HepG2 (cell line): ENCODE data around the gene BCL2A1. TPM values are rescaled to one million over a fixed set of nuclear protein-coding genes. Genes with fewer than 3 reads are reported as not detected.

Experiments
- KAT2B ChIP-seq: fragments of 150-350 bp; IDR thresholded peaks from 2 replicates; pipeline ENCODE4 v1.6.1; 2014; ENCODE audit warnings: low read depth, low read length, borderline replicate concordance
- KLF16 ChIP-seq, 2 experiments: sonication (generic) in 1 of 2; formaldehyde crosslinking in 1 of 2; IDR thresholded peaks; 2 replicates each; pipeline versions ENCODE4 v1.6.1 to v1.8.0; 2016 to 2023; ENCODE audit warnings: missing genetic modification reagents in 2 of 2, missing compliant biosample characterization in 1 of 2
- MEF2D ChIP-seq: sonication (generic); formaldehyde crosslinking; IDR thresholded peaks from 2 replicates; pipeline ENCODE4 v1.5.1; 2020; ENCODE audit warnings: mild to moderate bottlenecking, missing genetic modification reagents
- NCOR1 ChIP-seq: fragments of 200-600 bp; sonication (generic); IDR thresholded peaks from 2 replicates; pipeline ENCODE4 v1.7.0; 2017; ENCODE audit warnings: antibody characterized with exemption, low read length, borderline replicate concordance
- NFRKB ChIP-seq: fragments of 450-650 bp; IDR thresholded peaks from 2 replicates; pipeline ENCODE4 v1.6.1; 2017
- SP5 ChIP-seq: IDR thresholded peaks from 2 replicates; pipeline ENCODE4 v1.6.1; 2016; ENCODE audit warnings: low read depth, borderline replicate concordance
- YY1 ChIP-seq: IDR thresholded peaks from 2 replicates; pipeline ENCODE4 v1.6.1; 2011; ENCODE audit warnings: low read length, low read depth, moderate library complexity, mild to moderate bottlenecking; ENCODE audit not compliant: insufficient read depth, insufficient replicate concordance
- ZIK1 ChIP-seq: sonication (generic); formaldehyde crosslinking; IDR thresholded peaks from 2 replicates; pipeline ENCODE4 v1.5.0; 2020; ENCODE audit warnings: mild to moderate bottlenecking, low read depth, missing genetic modification reagents, borderline replicate concordance
- ZNF18 ChIP-seq: sonication (generic); formaldehyde crosslinking; IDR thresholded peaks from 2 replicates; pipeline ENCODE4 v1.8.0; 2022; ENCODE audit warnings: mild to moderate bottlenecking, missing genetic modification reagents; ENCODE audit not compliant: insufficient replicate concordance
- ZNF317 ChIP-seq: sonication (generic); formaldehyde crosslinking; IDR thresholded peaks from 2 replicates; pipeline ENCODE4 v1.5.0; 2020; ENCODE audit warnings: mild to moderate bottlenecking, missing genetic modification reagents
- ZNF557 ChIP-seq: sonication (generic); formaldehyde crosslinking; IDR thresholded peaks from 2 replicates; pipeline ENCODE4 v1.4.0; 2020; ENCODE audit warnings: missing genetic modification reagents
- ZNF691 ChIP-seq: sonication (generic); formaldehyde crosslinking; IDR thresholded peaks from 2 replicates; pipeline ENCODE4 v1.4.0; 2020; ENCODE audit warnings: missing genetic modification reagents, low read depth, mild to moderate bottlenecking, borderline replicate concordance
- polyA plus RNA-seq, 8 experiments: library from polyadenylated mRNA; depleted of rRNA in 3 of 8; stranded (reverse) in 7 of 8; unstranded in 1 of 8; fragments of >200 nt; fragmentation: Illumina TruSeq in 4 of 8; extraction: Trizol in 4 of 8; gene quantifications; 2 replicates each; pipeline versions ENCODE4 v1.2.1 to v1.2.3, GENCODE V29; 2011 to 2016; ENCODE audit warnings: low read depth in 4 of 8, missing spikeins in 1 of 8, mixed read lengths in 1 of 8; ENCODE audit not compliant: insufficient read depth in 1 of 8
- total RNA-seq, 5 experiments: library from RNA; depleted of rRNA; stranded (reverse); fragments of >200 nt; fragmentation: Illumina TruSeq; extraction: Trizol; gene quantifications; 2 replicates each; pipeline ENCODE4 v1.2.3, GENCODE V29; 2016; ENCODE audit warnings: low read depth in 1 of 5
- TF ChIP-seq, protein P1 (sequence below): sonication (generic); formaldehyde crosslinking; IDR thresholded peaks from 2 replicates; pipeline ENCODE4 v1.5.1; 2020; ENCODE audit warnings: mild to moderate bottlenecking, missing genetic modification reagents, borderline replicate concordance

The BCL2A1 gene
- total and polyA plus RNA-seq, 2 of the 13 experiments (the other 11 are each of a cell fraction or from before 2014, with no cell fraction given) = 0.08 to 0.31 TPM

GRCh38 chr15:79970181-79970580, 815 bp downstream of the BCL2A1 start (continued):
- TF ChIP-seq KAT2B (no peak), NFRKB (no peak), ZIK1 (CRISPR knock-in tag) (no peak), MEF2D (CRISPR knock-in tag) (no peak), YY1 (no peak), ZNF317 (CRISPR knock-in tag) (no peak), NCOR1 (no peak), ZNF691 (CRISPR knock-in tag) (no peak), ZNF557 (CRISPR knock-in tag) (no peak), KLF16 (CRISPR knock-in tag; IDR thresholded peaks at IDR 0.05) (no peak), SP5 (CRISPR knock-in tag) (no peak), ZNF18 (no peak)
- TF ChIP-seq, protein P1, sequence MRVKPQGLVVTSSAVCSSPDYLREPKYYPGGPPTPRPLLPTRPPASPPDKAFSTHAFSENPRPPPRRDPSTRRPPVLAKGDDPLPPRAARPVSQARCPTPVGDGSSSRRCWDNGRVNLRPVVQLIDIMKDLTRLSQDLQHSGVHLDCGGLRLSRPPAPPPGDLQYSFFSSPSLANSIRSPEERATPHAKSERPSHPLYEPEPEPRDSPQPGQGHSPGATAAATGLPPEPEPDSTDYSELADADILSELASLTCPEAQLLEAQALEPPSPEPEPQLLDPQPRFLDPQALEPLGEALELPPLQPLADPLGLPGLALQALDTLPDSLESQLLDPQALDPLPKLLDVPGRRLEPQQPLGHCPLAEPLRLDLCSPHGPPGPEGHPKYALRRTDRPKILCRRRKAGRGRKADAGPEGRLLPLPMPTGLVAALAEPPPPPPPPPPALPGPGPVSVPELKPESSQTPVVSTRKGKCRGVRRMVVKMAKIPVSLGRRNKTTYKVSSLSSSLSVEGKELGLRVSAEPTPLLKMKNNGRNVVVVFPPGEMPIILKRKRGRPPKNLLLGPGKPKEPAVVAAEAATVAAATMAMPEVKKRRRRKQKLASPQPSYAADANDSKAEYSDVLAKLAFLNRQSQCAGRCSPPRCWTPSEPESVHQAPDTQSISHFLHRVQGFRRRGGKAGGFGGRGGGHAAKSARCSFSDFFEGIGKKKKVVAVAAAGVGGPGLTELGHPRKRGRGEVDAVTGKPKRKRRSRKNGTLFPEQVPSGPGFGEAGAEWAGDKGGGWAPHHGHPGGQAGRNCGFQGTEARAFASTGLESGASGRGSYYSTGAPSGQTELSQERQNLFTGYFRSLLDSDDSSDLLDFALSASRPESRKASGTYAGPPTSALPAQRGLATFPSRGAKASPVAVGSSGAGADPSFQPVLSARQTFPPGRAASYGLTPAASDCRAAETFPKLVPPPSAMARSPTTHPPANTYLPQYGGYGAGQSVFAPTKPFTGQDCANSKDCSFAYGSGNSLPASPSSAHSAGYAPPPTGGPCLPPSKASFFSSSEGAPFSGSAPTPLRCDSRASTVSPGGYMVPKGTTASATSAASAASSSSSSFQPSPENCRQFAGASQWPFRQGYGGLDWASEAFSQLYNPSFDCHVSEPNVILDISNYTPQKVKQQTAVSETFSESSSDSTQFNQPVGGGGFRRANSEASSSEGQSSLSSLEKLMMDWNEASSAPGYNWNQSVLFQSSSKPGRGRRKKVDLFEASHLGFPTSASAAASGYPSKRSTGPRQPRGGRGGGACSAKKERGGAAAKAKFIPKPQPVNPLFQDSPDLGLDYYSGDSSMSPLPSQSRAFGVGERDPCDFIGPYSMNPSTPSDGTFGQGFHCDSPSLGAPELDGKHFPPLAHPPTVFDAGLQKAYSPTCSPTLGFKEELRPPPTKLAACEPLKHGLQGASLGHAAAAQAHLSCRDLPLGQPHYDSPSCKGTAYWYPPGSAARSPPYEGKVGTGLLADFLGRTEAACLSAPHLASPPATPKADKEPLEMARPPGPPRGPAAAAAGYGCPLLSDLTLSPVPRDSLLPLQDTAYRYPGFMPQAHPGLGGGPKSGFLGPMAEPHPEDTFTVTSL (CRISPR knock-in tag) = no peak
